Measurements from ENCODE around the gene CARM1. TPM values are rescaled to one million over a fixed set of nuclear protein-coding genes. Genes with fewer than 3 reads are reported as not detected.

Gene CARM1
- polyA plus RNA-seq, 3 donors = 37.2 to 46.1 (median 37.6) TPM

GRCh38 chr19:10968527-10969135 lies 97.3 kb downstream of the CARM1 start:
- DNase-seq (ENCODE audit: low read depth in 3 of 3, low spot score in 2 of 3) = no peak

GRCh38 chr19:10971107-10971726 lies 99.9 kb downstream of the CARM1 start:
- no peak for DNase-seq (ENCODE audit: low read depth in 3 of 3, low spot score in 2 of 3)

Other genes with a start within 250 kb of the CARM1 start
- 100 to 1,000 TPM; 191 to 213 (median 201) TPM for gene SLC44A2, start 246.0 kb upstream of the CARM1 start, polyA plus RNA-seq (ENCODE audit: insufficient read length in 3 of 3)
- 100 to 1,000 TPM; 238 to 254 (median 244) TPM for gene ILF3, start 217.2 kb upstream of the CARM1 start, polyA plus RNA-seq (ENCODE audit: insufficient read length in 3 of 3)
- 10 to 100 TPM; 36.5 to 43.7 (median 40.5) TPM for gene QTRT1, start 170.1 kb upstream of the CARM1 start, polyA plus RNA-seq (ENCODE audit: insufficient read length in 3 of 3)
- 100 to 1,000 TPM; 119 to 129 (median 126) TPM for gene DNM2, start 153.5 kb upstream of the CARM1 start, polyA plus RNA-seq (ENCODE audit: insufficient read length in 3 of 3)
- gene TMED1, start 35.3 kb upstream of the CARM1 start, polyA plus RNA-seq (ENCODE audit: insufficient read length in 3 of 3) = 10 to 100 TPM; 55.6 to 60.8 (median 56.9) TPM
- 1 to 10 TPM; 1.6 to 1.8 (median 1.7) TPM for gene C19orf38, start 23.1 kb upstream of the CARM1 start, polyA plus RNA-seq (ENCODE audit: insufficient read length in 3 of 3)
- gene YIPF2, start 57.1 kb downstream of the CARM1 start, polyA plus RNA-seq (ENCODE audit: insufficient read length in 3 of 3) = 10 to 100 TPM; 32.7 to 38.3 (median 36.9) TPM
- gene TIMM29, start 57.3 kb downstream of the CARM1 start, polyA plus RNA-seq (ENCODE audit: insufficient read length in 3 of 3) = 10 to 100 TPM; 21.5 to 24.7 (median 21.7) TPM
- 100 to 1,000 TPM; 141 to 145 (median 143) TPM for gene SMARCA4, start 89.5 kb downstream of the CARM1 start, polyA plus RNA-seq (ENCODE audit: insufficient read length in 3 of 3)
- 10 to 100 TPM; 19.9 to 24.8 (median 23.3) TPM for gene LDLR, start 217.9 kb downstream of the CARM1 start, polyA plus RNA-seq (ENCODE audit: insufficient read length in 3 of 3)

All from right renal cortex interstitium (tissue), 3 donors.